Activated CD8-positive, alpha-beta T cell treated with anti-CD3 and anti-CD28 coated beads for 36 hours (primary cell): ENCODE measurements around the gene RIBC2. TPM values are rescaled to one million over a fixed set of nuclear protein-coding genes. Genes with fewer than 3 reads are reported as not detected.

Source experiments
- ATAC-seq: fragments of 200-7000 bp; cut with Tn5 transposase; one replicate; pipeline ENCODE4 v1.10.0; 2021; ENCODE audit warnings: mild to moderate bottlenecking, moderate library complexity
- CTCF ChIA-PET: fragments of 350-600 bp; sonication (Branson Sonifier 250); formaldehyde crosslinking; loops from one replicate; lab custom pipeline; 2021; ENCODE audit warnings: antibody characterized with exemption; lab: Charles Lee
- POLR2A ChIA-PET: fragments of 350-600 bp; sonication (Branson Sonifier 250); formaldehyde crosslinking; loops from one replicate; lab custom pipeline; 2021; ENCODE audit warnings: antibody characterized with exemption; lab: Charles Lee
- DNase-seq: peaks from one replicate; pipeline ENCODE4 v3.0.0-alpha.2; 2020
- H3K27ac Mint-ChIP-seq: one replicate; pipeline ENCODE4 v1.8.0; 2021; ENCODE audit warnings: mild to moderate bottlenecking, mixed read lengths
- H3K27me3 Mint-ChIP-seq: one replicate; pipeline ENCODE4 v1.8.0; 2021; ENCODE audit warnings: mixed read lengths
- H3K36me3 Mint-ChIP-seq: one replicate; pipeline ENCODE4 v1.8.0; 2021; ENCODE audit warnings: low read depth, mixed read lengths
- H3K4me1 Mint-ChIP-seq: one replicate; pipeline ENCODE4 v1.8.0; 2021; ENCODE audit warnings: low read depth, mixed read lengths
- H3K4me3 Mint-ChIP-seq: one replicate; pipeline ENCODE4 v1.8.0; 2021; ENCODE audit warnings: mild to moderate bottlenecking, moderate library complexity, mixed read lengths
- H3K9me3 Mint-ChIP-seq: one replicate; pipeline ENCODE4 v1.8.0; 2021; ENCODE audit warnings: mixed read lengths
- CTCF ChIP-seq: fragments of 200-600 bp; IDR thresholded peaks from one replicate; pipeline ENCODE4 v1.8.0; 2022; ENCODE audit warnings: antibody characterized with exemption, mild to moderate bottlenecking
- intact Hi-C: fragments of 100-400 bp; cut with micrococcal nuclease; formaldehyde crosslinking; loops from one replicate; pipeline ENCODE4 v1.10.0; 2022
- total RNA-seq, 2 experiments: library from RNA; stranded (reverse); gene quantifications; one replicate each; pipeline ENCODE4 v1.2.3, GENCODE V29; 2021

The RIBC2 gene
- total RNA-seq, 2 experiments from 2014 or later: 9.5 to 10.4 TPM

DNA sequence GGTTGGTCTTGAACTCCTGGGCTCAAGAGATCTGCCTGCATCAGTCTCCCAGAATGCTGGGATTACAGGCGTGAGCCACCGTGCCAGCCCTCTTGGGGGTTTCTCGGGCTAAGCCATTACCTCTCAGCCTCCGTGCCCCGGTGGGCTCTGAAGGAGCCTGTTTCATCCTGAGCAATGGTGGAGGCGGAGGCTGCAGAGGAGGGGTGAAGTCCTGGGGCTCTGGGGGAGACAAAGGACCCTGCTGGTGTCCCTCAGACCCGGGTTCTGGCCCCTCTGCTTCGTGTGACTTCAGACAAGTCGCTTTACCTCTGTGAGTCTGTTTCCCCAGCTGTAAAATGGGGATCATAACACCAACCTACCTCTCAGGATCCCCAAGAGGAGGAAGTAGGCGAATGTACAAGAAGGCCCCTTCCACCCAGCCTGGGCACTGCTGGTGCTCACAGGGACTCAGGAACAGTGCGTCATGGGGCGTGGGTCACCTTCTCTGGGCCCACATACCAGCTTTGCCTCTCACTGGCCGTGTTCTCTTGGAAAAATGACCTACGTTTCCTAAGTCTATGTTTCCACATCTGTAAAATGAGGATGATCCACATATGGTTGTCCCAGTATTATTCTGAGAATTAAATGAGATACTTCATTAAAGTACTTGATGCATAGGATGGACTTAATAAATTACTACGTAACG, 36.8 kb downstream of the RIBC2 start:
- Mint-ChIP-seq H3K4me1 (no peaks in the 10 kb centered on the region), H3K36me3 (no peaks in the 10 kb centered on the region), H3K9me3 (no peaks in the 10 kb centered on the region), H3K27ac (no peak overlapping the region), H3K27me3 (no peaks in the 10 kb centered on the region), H3K4me3 (no peak overlapping the region)
- ATAC-seq (no peak), DNase-seq (no peak)
- no peak for TF ChIP-seq CTCF
- ChIA-PET POLR2A (no interaction called here), CTCF (interaction anchor here (1.6 kb wide), 1 partner anchor 9 kb away, joined by 4 read pairs; no protein-coding TSS in a partner anchor)
- intact Hi-C loops: no loop called here

DNA sequence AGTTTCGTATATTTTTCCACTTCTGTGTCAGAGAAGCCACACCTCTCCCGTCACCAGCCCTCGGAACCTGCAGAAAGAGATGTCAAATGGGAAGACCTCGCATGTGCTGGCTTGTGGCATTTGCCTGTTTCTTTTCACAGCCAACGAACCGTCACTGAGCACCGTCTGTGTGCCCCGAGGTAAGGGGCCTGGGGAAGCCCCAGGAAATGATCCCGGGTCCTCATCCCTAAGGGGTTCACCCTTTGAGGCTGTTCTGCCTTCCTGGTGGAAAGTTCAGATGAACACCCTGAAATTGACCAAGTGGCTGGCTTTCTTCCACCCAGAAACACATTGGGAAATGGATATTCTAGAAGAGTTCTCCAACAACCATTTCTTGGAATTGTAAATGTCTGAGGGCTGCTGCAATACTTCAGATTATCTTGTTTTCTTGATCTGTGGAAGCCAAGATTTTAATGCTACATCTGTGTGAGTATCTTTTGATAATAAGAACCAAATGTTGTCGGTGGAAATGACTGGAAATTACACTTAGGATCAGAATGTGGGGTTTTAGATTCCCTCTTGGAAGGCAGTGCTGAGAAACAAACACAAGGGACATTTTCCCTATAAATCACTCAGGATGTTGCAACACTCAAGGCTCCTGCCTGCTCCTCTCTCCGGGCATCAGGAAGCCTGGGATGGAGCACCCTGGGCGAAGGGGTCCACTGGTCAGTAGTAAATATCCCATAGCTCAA, 37.6 kb downstream of the RIBC2 start:
- DNase-seq (no peak), ATAC-seq (no peak)
- Mint-ChIP-seq H3K27ac (no peak overlapping the region), H3K9me3 (no peaks in the 10 kb centered on the region), H3K36me3 (no peaks in the 10 kb centered on the region), H3K27me3 (no peaks in the 10 kb centered on the region), H3K4me1 (no peaks in the 10 kb centered on the region), H3K4me3 (no peak overlapping the region)
- ChIA-PET POLR2A (no interaction called here), CTCF (interaction anchor here (1.6 kb wide), 1 partner anchor 10 kb away, joined by 4 read pairs; no protein-coding TSS in a partner anchor)
- intact Hi-C loops: no loop called here
- TF ChIP-seq CTCF: no peak

DNA sequence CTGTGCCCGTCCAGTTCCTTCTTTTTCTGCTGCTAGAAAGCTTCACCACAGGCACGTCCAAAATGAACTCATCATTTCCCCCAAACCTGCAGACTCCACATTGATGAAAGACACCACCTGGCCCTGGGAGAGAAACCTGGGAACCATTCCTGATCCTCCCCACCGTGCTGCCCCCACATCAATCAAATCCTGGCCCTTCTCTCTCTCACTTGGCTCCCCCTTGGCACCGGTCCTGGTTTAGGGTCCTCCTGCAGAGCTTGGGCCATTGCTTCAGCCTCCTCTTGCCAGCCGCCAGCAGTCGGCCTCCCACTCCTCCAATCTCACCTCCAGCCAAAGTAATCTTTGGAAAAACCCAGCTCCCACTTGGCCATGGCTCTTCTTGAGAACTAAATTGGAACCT, 38.5 kb downstream of the RIBC2 start:
- CTCF ChIA-PET: no interaction called here
- no peak for TF ChIP-seq CTCF

GRCh38 chr22:45452565-45453379, 39.3 kb downstream of the RIBC2 start:
- POLR2A ChIA-PET: no interaction called here
- Mint-ChIP-seq H3K27ac (no peak overlapping the region), H3K36me3 (no peaks in the 10 kb centered on the region), H3K27me3 (peaks cover 2% of the 10 kb centered on the region), H3K4me3 (no peak overlapping the region), H3K4me1 (no peaks in the 10 kb centered on the region), H3K9me3 (no peaks in the 10 kb centered on the region)
- TF ChIP-seq CTCF: no peak
- CTCF ChIA-PET: no interaction called here
- ATAC-seq (no peak), DNase-seq (no peak)
- intact Hi-C loops: no loop called here

More for the DNA sequence above, 38.5 kb downstream of the RIBC2 start:
- Mint-ChIP-seq H3K9me3 (no peaks in the 10 kb centered on the region), H3K27ac (no peak overlapping the region), H3K27me3 (no peaks in the 10 kb centered on the region), H3K4me1 (no peaks in the 10 kb centered on the region), H3K36me3 (no peaks in the 10 kb centered on the region), H3K4me3 (no peak overlapping the region)
- intact Hi-C loops: no loop called here
- POLR2A ChIA-PET: no interaction called here
- DNase-seq (no peak), ATAC-seq (no peak)
